ENCODE measurements around the gene ARHGAP10.
A peak's percentile ranks its signal among the peaks of the same experiment; 100 is the strongest.

ARHGAP10 gene

GRCh38 chr4:147860960-147861359 lies 129.1 kb downstream of the ARHGAP10 start:
- peak overlapping the region in 1 of 2 experiments; percentile 5 for H3K18ac ChIP-seq (ENCODE audit: low read depth in 1 of 2, low read length in 2 of 2)
- no peak for DNase-seq
- WGBS = 95% methylated on average over 15 of the region's 15 CpGs
- H3K36me3 ChIP-seq (ENCODE audit: control insufficient read depth in 1 of 2, insufficient read depth in 2 of 2, low read depth in 1 of 2, low read length in 2 of 2) = peaks cover 17 to 40% of the 10 kb centered on the region in 2 experiments
- no peak overlapping the region for H3K14ac ChIP-seq (ENCODE audit: low read length in 2 of 2)
- no peak overlapping the region for H2AFZ ChIP-seq (ENCODE audit: low read depth, low read length)
- H3K9ac ChIP-seq (ENCODE audit: low read length) = no peak overlapping the region
- peak overlapping the region in 1 of 2 experiments; percentile 87 for H2BK12ac ChIP-seq (ENCODE audit: low read length in 2 of 2)
- H3K27ac ChIP-seq (ENCODE audit: low read length, poor library complexity, severe bottlenecking) = no peak overlapping the region
- no peaks in the 10 kb centered on the region for H3K9me3 ChIP-seq (ENCODE audit: control insufficient read depth, low read length)
- peaks cover 11% of the 10 kb centered on the region for H3K4me1 ChIP-seq (ENCODE audit: control insufficient read depth, insufficient read depth, low read depth, low read length)
- H2AK5ac ChIP-seq (ENCODE audit: low read length, severe bottlenecking) = no peak overlapping the region
- peaks cover 23% of the 10 kb centered on the region for H3K79me1 ChIP-seq (replicated peaks; ENCODE audit: low read length, poor library complexity, severe bottlenecking)
- H2BK15ac ChIP-seq (ENCODE audit: low read depth, poor library complexity, severe bottlenecking) = no peak overlapping the region
- H4K8ac ChIP-seq (ENCODE audit: low read length) = peak overlapping the region; percentile 55
- no peak overlapping the region for H2BK5ac ChIP-seq (ENCODE audit: low read depth, low read length, poor library complexity, severe bottlenecking)
- H2BK120ac ChIP-seq (ENCODE audit: low read depth, low read length) = no peak overlapping the region
- no peak overlapping the region for H3K23ac ChIP-seq (ENCODE audit: low read length in 2 of 2)
- peak overlapping the region; percentile 43 for H4K91ac ChIP-seq (ENCODE audit: low read length)
- H3K4ac ChIP-seq (ENCODE audit: low read depth in 1 of 2, low read length in 2 of 2) = no peak overlapping the region
- H3K4me2 ChIP-seq (ENCODE audit: low read length, poor library complexity, severe bottlenecking) = no peak overlapping the region
- H3K4me3 ChIP-seq (ENCODE audit: insufficient read depth in 1 of 2, low read depth in 1 of 2, low read length in 2 of 2) = no peak overlapping the region
- no peaks in the 10 kb centered on the region for H3K27me3 ChIP-seq (ENCODE audit: control insufficient read depth in 1 of 2, insufficient read depth in 1 of 2, low read length in 2 of 2)

- H3K4me2 ChIP-seq (ENCODE audit: low read length, poor library complexity, severe bottlenecking) = no peak overlapping the region
- peaks cover 17 to 47% of the 10 kb centered on the region in 2 experiments for H3K36me3 ChIP-seq (ENCODE audit: control insufficient read depth in 1 of 2, insufficient read depth in 2 of 2, low read depth in 1 of 2, low read length in 2 of 2)
- no peak overlapping the region for H2BK15ac ChIP-seq (ENCODE audit: low read depth, poor library complexity, severe bottlenecking)
- no peak overlapping the region for H3K23ac ChIP-seq (ENCODE audit: low read length in 2 of 2)
- H4K91ac ChIP-seq (ENCODE audit: low read length) = no peak overlapping the region
- no peak overlapping the region for H2BK5ac ChIP-seq (ENCODE audit: low read depth, low read length, poor library complexity, severe bottlenecking)
- H3K4me3 ChIP-seq (ENCODE audit: insufficient read depth in 1 of 2, low read depth in 1 of 2, low read length in 2 of 2) = no peak overlapping the region
- H2AK5ac ChIP-seq (ENCODE audit: low read length, severe bottlenecking) = no peak overlapping the region
- no peak overlapping the region for H3K27ac ChIP-seq (ENCODE audit: low read length, poor library complexity, severe bottlenecking)
- H3K27me3 ChIP-seq (ENCODE audit: control insufficient read depth in 1 of 2, insufficient read depth in 1 of 2, low read length in 2 of 2) = no peaks in the 10 kb centered on the region
- no peak overlapping the region for H3K14ac ChIP-seq (ENCODE audit: low read length in 2 of 2)
- H2AFZ ChIP-seq (ENCODE audit: low read depth, low read length) = no peak overlapping the region
- H4K8ac ChIP-seq (ENCODE audit: low read length) = no peak overlapping the region
- H2BK12ac ChIP-seq (ENCODE audit: low read length in 2 of 2) = no peak overlapping the region
- H3K18ac ChIP-seq (ENCODE audit: low read depth in 1 of 2, low read length in 2 of 2) = peak overlapping the region in 1 of 2 experiments; percentile 40
- peak overlapping the region; percentile 55 for H3K9ac ChIP-seq (ENCODE audit: low read length)
- no peaks in the 10 kb centered on the region for H3K9me3 ChIP-seq (ENCODE audit: control insufficient read depth, low read length)
- H2BK120ac ChIP-seq (ENCODE audit: low read depth, low read length) = no peak overlapping the region
- 97% methylated on average over 15 of the region's 15 CpGs for WGBS
- peaks cover 23% of the 10 kb centered on the region for H3K79me1 ChIP-seq (replicated peaks; ENCODE audit: low read length, poor library complexity, severe bottlenecking)
- peak overlapping the region in 1 of 2 experiments; percentile 28 for H3K4ac ChIP-seq (ENCODE audit: low read depth in 1 of 2, low read length in 2 of 2)
- H3K4me1 ChIP-seq (ENCODE audit: control insufficient read depth, insufficient read depth, low read depth, low read length) = peaks cover 8% of the 10 kb centered on the region
- no peak for DNase-seq
Measured at GRCh38 chr4:147862043-147862692, 130.3 kb downstream of the ARHGAP10 start.

- Histone ChIP-seq H4K91ac (ENCODE audit: low read length) (no peak overlapping the region), H3K4me3 (ENCODE audit: insufficient read depth in 1 of 2, low read depth in 1 of 2, low read length in 2 of 2) (peak overlapping the region in 1 of 2 experiments; percentile 42), H3K14ac (ENCODE audit: low read length in 2 of 2) (no peak overlapping the region), H3K4ac (ENCODE audit: low read depth in 1 of 2, low read length in 2 of 2) (no peak overlapping the region), H3K27me3 (ENCODE audit: control insufficient read depth in 1 of 2, insufficient read depth in 1 of 2, low read length in 2 of 2) (no peaks in the 10 kb centered on the region), H2BK5ac (ENCODE audit: low read depth, low read length, poor library complexity, severe bottlenecking) (no peak overlapping the region), H3K9me3 (ENCODE audit: control insufficient read depth, low read length) (no peaks in the 10 kb centered on the region), H3K18ac (ENCODE audit: low read depth in 1 of 2, low read length in 2 of 2) (no peak overlapping the region), H3K79me1 (replicated peaks; ENCODE audit: low read length, poor library complexity, severe bottlenecking) (peaks cover 24% of the 10 kb centered on the region), H2BK12ac (ENCODE audit: low read length in 2 of 2) (no peak overlapping the region), H3K23ac (ENCODE audit: low read length in 2 of 2) (no peak overlapping the region), H3K4me1 (ENCODE audit: control insufficient read depth, insufficient read depth, low read depth, low read length) (peaks cover 8% of the 10 kb centered on the region), H2BK120ac (ENCODE audit: low read depth, low read length) (no peak overlapping the region), H3K36me3 (ENCODE audit: control insufficient read depth in 1 of 2, insufficient read depth in 2 of 2, low read depth in 1 of 2, low read length in 2 of 2) (peaks cover 20 to 52% of the 10 kb centered on the region in 2 experiments), H2BK15ac (ENCODE audit: low read depth, poor library complexity, severe bottlenecking) (no peak overlapping the region), H3K4me2 (ENCODE audit: low read length, poor library complexity, severe bottlenecking) (no peak overlapping the region), H3K27ac (ENCODE audit: low read length, poor library complexity, severe bottlenecking) (no peak overlapping the region), H4K8ac (ENCODE audit: low read length) (no peak overlapping the region), H2AFZ (ENCODE audit: low read depth, low read length) (no peak overlapping the region), H2AK5ac (ENCODE audit: low read length, severe bottlenecking) (no peak overlapping the region), H3K9ac (ENCODE audit: low read length) (peak overlapping the region; percentile 55)
- DNase-seq = no peak
- 96% methylated on average over 1 of the region's 3 CpGs for WGBS
Measured at GRCh38 chr4:147863111-147863747, 131.3 kb downstream of the ARHGAP10 start.

GRCh38 chr4:147863808-147864472 lies 132.1 kb downstream of the ARHGAP10 start:
- Histone ChIP-seq H3K4me1 (ENCODE audit: control insufficient read depth, insufficient read depth, low read depth, low read length) (peaks cover 8% of the 10 kb centered on the region), H3K36me3 (ENCODE audit: control insufficient read depth in 1 of 2, insufficient read depth in 2 of 2, low read depth in 1 of 2, low read length in 2 of 2) (peaks cover 22 to 52% of the 10 kb centered on the region in 2 experiments), H3K14ac (ENCODE audit: low read length in 2 of 2) (no peak overlapping the region), H2BK12ac (ENCODE audit: low read length in 2 of 2) (no peak overlapping the region), H3K23ac (ENCODE audit: low read length in 2 of 2) (no peak overlapping the region), H2AFZ (ENCODE audit: low read depth, low read length) (no peak overlapping the region), H2BK5ac (ENCODE audit: low read depth, low read length, poor library complexity, severe bottlenecking) (no peak overlapping the region), H2BK120ac (ENCODE audit: low read depth, low read length) (no peak overlapping the region), H3K4ac (ENCODE audit: low read depth in 1 of 2, low read length in 2 of 2) (no peak overlapping the region), H4K8ac (ENCODE audit: low read length) (no peak overlapping the region), H3K27me3 (ENCODE audit: control insufficient read depth in 1 of 2, insufficient read depth in 1 of 2, low read length in 2 of 2) (no peaks in the 10 kb centered on the region), H3K18ac (ENCODE audit: low read depth in 1 of 2, low read length in 2 of 2) (no peak overlapping the region), H3K4me3 (ENCODE audit: insufficient read depth in 1 of 2, low read depth in 1 of 2, low read length in 2 of 2) (peak overlapping the region in 1 of 2 experiments; percentile 13), H2AK5ac (ENCODE audit: low read length, severe bottlenecking) (no peak overlapping the region), H3K9me3 (ENCODE audit: control insufficient read depth, low read length) (no peaks in the 10 kb centered on the region), H3K79me1 (replicated peaks; ENCODE audit: low read length, poor library complexity, severe bottlenecking) (peaks cover 27% of the 10 kb centered on the region), H4K91ac (ENCODE audit: low read length) (no peak overlapping the region), H3K9ac (ENCODE audit: low read length) (peak overlapping the region; percentile 55), H3K27ac (ENCODE audit: low read length, poor library complexity, severe bottlenecking) (no peak overlapping the region), H3K4me2 (ENCODE audit: low read length, poor library complexity, severe bottlenecking) (no peak overlapping the region), H2BK15ac (ENCODE audit: low read depth, poor library complexity, severe bottlenecking) (no peak overlapping the region)
- WGBS = 94% methylated on average over 10 of the region's 10 CpGs
- no peak for DNase-seq

All from mesenchymal stem cell (in vitro differentiated cells and primary cell).